ENCODE results near the gene EYS. TPM values are rescaled to one million over a fixed set of nuclear protein-coding genes. Genes with fewer than 3 reads are reported as not detected.
"Not testable (repeated sequence)": the region's sequence is repeated elsewhere in the genome, so short reads cannot be mapped to it uniquely, and the experiment has no call there.

The EYS gene
- total RNA-seq, 1 experiment from 2014 or later, result not detected

DNA sequence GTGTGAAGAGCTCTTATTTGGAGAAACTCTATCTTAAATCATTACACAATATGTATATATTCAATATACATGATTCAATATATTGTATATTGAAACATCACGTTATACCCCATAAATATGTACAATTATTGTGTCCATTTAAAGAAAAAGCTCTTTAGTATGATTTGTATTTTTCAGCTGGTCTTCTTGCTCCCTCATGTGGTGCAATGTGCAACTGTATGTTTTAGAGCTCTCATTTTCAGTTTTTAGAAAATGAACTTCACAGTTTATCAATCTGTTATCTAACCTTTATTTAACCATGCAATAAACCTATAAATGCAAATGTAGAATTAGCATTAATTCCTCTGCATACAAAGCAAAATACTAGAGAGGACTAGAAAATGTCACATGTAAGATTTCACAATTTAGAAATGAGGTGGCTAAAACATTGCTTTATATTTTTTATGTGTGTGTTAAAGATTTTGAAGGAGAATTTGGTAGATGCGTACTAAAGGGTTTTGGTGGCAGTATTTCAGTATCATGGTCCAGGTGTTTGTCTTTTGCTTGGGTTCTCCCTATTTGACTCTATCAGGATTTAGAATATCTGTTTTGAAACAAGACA, 1904.3 kb downstream of the EYS start:
- intact Hi-C loops (cut with micrococcal nuclease), result loop anchor here (1.0 to 5.0 kb wide), 3 partner anchors 205 to 496 kb away; no protein-coding TSS in a partner anchor
- H3K9me2 ChIP-seq (ENCODE audit: insufficient read depth), result no peaks in the 10 kb centered on the region
- no peak overlapping the region for H3K4me3 ChIP-seq (replicated peaks in 1 of 2; ENCODE audit: low read depth in 1 of 2, low read length in 2 of 2)
- DNase-seq (ENCODE audit: low read depth, low spot score) (no peak), ATAC-seq (0 out of 2 replicates have a peak, but pooled peaks have one; percentile 25)
- no peak overlapping the region for H3K27ac ChIP-seq (ENCODE audit: low read depth, low read length)
- H3K4me1 ChIP-seq (ENCODE audit: control insufficient read depth in 1 of 2, insufficient read depth in 2 of 2, low read length in 2 of 2), result peaks cover 0 to 27% of the 10 kb centered on the region in 2 experiments; a peak in 2 of 4 replicates
- no peaks in the 10 kb centered on the region for H3K9me3 ChIP-seq (ENCODE audit: control insufficient read depth in 1 of 2, insufficient read depth in 1 of 2, low read depth in 1 of 2, low read length in 2 of 2)
- no peaks in the 10 kb centered on the region for H3K79me2 ChIP-seq (ENCODE audit: insufficient read depth, low read length)
- POLR2A ChIA-PET, result interaction anchor here (0.9 to 1.1 kb wide), 2 partner anchors 229 to 450 kb away, joined by 4 to 7 read pairs; no protein-coding TSS in a partner anchor
- CTCF ChIA-PET, result interaction anchor here (0.6 to 5.7 kb wide), 24 partner anchors 9 to 907 kb away, joined by 3 to 138 read pairs (median 3); partner anchors contain the start of gene PHF3
- no peaks in the 10 kb centered on the region for H4K20me1 ChIP-seq (ENCODE audit: insufficient read depth)
- BruUV-seq (replicated peaks), result no TSS peak
- no peak overlapping the region for H3K9ac ChIP-seq (ENCODE audit: low read length)
- H2AFZ ChIP-seq (ENCODE audit: low read depth, low read length, poor library complexity, severe bottlenecking), result no peak overlapping the region
- no peaks in the 10 kb centered on the region for H3K36me3 ChIP-seq (ENCODE audit: control insufficient read depth in 1 of 2, insufficient read depth in 2 of 2, low read length in 2 of 2)
- TF ChIP-seq RAD21 (IDR thresholded peaks at IDR 0.05; ENCODE audit: low read depth) (peak; percentile 79), SP1 (IDR thresholded peaks at IDR 0.05; ENCODE audit: low read depth) (no peak)
- TF ChIP-seq, protein P1, sequence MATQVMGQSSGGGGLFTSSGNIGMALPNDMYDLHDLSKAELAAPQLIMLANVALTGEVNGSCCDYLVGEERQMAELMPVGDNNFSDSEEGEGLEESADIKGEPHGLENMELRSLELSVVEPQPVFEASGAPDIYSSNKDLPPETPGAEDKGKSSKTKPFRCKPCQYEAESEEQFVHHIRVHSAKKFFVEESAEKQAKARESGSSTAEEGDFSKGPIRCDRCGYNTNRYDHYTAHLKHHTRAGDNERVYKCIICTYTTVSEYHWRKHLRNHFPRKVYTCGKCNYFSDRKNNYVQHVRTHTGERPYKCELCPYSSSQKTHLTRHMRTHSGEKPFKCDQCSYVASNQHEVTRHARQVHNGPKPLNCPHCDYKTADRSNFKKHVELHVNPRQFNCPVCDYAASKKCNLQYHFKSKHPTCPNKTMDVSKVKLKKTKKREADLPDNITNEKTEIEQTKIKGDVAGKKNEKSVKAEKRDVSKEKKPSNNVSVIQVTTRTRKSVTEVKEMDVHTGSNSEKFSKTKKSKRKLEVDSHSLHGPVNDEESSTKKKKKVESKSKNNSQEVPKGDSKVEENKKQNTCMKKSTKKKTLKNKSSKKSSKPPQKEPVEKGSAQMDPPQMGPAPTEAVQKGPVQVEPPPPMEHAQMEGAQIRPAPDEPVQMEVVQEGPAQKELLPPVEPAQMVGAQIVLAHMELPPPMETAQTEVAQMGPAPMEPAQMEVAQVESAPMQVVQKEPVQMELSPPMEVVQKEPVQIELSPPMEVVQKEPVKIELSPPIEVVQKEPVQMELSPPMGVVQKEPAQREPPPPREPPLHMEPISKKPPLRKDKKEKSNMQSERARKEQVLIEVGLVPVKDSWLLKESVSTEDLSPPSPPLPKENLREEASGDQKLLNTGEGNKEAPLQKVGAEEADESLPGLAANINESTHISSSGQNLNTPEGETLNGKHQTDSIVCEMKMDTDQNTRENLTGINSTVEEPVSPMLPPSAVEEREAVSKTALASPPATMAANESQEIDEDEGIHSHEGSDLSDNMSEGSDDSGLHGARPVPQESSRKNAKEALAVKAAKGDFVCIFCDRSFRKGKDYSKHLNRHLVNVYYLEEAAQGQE (IDR thresholded peaks at IDR 0.05; ENCODE audit: low read depth), result no peak
- TF ChIP-seq, protein P2, sequence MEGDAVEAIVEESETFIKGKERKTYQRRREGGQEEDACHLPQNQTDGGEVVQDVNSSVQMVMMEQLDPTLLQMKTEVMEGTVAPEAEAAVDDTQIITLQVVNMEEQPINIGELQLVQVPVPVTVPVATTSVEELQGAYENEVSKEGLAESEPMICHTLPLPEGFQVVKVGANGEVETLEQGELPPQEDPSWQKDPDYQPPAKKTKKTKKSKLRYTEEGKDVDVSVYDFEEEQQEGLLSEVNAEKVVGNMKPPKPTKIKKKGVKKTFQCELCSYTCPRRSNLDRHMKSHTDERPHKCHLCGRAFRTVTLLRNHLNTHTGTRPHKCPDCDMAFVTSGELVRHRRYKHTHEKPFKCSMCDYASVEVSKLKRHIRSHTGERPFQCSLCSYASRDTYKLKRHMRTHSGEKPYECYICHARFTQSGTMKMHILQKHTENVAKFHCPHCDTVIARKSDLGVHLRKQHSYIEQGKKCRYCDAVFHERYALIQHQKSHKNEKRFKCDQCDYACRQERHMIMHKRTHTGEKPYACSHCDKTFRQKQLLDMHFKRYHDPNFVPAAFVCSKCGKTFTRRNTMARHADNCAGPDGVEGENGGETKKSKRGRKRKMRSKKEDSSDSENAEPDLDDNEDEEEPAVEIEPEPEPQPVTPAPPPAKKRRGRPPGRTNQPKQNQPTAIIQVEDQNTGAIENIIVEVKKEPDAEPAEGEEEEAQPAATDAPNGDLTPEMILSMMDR (IDR thresholded peaks at IDR 0.05 in 2 of 3, conservative IDR thresholded peaks at IDR 0.05 in 1 of 3; ENCODE audit: borderline replicate concordance in 1 of 3, insufficient read depth in 1 of 3, low read depth in 2 of 3, low read length in 2 of 3), result peak; percentile 59 to 69 (median 61)
- no peaks in the 10 kb centered on the region for H3K27me3 ChIP-seq (ENCODE audit: insufficient read depth, low read length)
- RAD21 ChIA-PET (ENCODE audit: low non-redundant PET in 1 of 2, low total read pairs in 2 of 2, uncharacterized antibody in 2 of 2, unreplicated experiment in 2 of 2), result interaction anchor here (0.8 to 1.7 kb wide), 4 partner anchors 24 to 451 kb away, joined by 3 to 20 read pairs (median 6); no protein-coding TSS in a partner anchor
- H3K4me2 ChIP-seq (ENCODE audit: low read length), result no peak overlapping the region

DNA sequence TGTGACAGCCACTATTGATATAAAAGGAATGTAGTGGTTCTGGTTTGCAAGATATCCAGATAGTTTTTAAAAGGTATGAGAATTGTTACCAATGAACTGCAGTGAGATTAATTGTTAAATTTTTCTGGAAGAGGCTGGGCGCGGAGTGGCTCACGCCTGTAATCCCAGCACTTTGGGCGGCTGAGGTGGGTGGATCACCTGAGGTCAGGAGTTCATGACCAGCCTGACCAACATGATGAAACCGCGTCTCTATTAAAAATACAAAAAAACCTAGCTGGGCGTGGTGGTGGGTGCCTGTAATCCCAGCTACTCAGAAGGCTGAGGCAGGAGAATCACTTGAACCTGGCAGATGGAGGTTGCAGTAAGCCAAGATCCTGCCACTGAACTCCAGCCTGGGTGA, 1906.6 kb downstream of the EYS start:
- DNase-seq (ENCODE audit: low read depth, low spot score); H3K9ac ChIP-seq (ENCODE audit: low read length); H3K4me3 ChIP-seq (replicated peaks in 1 of 2; ENCODE audit: low read depth in 1 of 2, low read length in 2 of 2); H3K27me3 ChIP-seq (ENCODE audit: insufficient read depth, low read length); RAD21 ChIA-PET (ENCODE audit: low non-redundant PET in 1 of 2, low total read pairs in 2 of 2, uncharacterized antibody in 2 of 2, unreplicated experiment in 2 of 2); POLR2A ChIA-PET; H3K79me2 ChIP-seq (ENCODE audit: insufficient read depth, low read length); BruUV-seq (replicated peaks); H3K9me2 ChIP-seq (ENCODE audit: insufficient read depth); ATAC-seq; H3K9me3 ChIP-seq (ENCODE audit: control insufficient read depth in 1 of 2, insufficient read depth in 1 of 2, low read depth in 1 of 2, low read length in 2 of 2); H3K27ac ChIP-seq (ENCODE audit: low read depth, low read length); H4K20me1 ChIP-seq (ENCODE audit: insufficient read depth); H3K4me2 ChIP-seq (ENCODE audit: low read length); H2AFZ ChIP-seq (ENCODE audit: low read depth, low read length, poor library complexity, severe bottlenecking); H3K36me3 ChIP-seq (ENCODE audit: control insufficient read depth in 1 of 2, insufficient read depth in 2 of 2, low read length in 2 of 2): not testable (repeated sequence)
- CTCF ChIA-PET, result interaction anchor here (5.7 kb wide), 1 partner anchor 449 kb away, joined by 138 read pairs; no protein-coding TSS in a partner anchor
- intact Hi-C loops (cut with micrococcal nuclease), result loop anchor here (5.0 kb wide), 1 partner anchor 203 kb away; no protein-coding TSS in a partner anchor
- peaks cover 0 to 11% of the 10 kb centered on the region in 2 experiments; a peak in 2 of 4 replicates for H3K4me1 ChIP-seq (ENCODE audit: control insufficient read depth in 1 of 2, insufficient read depth in 2 of 2, low read length in 2 of 2)
